Thoracic aorta (tissue), 2 donors: ENCODE results near the gene STRIP2. TPM values are rescaled to one million over a fixed set of nuclear protein-coding genes. Genes with fewer than 3 reads are reported as not detected.

ENCODE experiments used
- ATAC-seq: fragments of 150-250 bp; one replicate; pipeline ENCODE4 v1.8.0; 2017; ENCODE audit warnings: low read depth; ENCODE audit not compliant: insufficient number of reproducible peaks, low FRiP score
- DNase-seq: peaks from one replicate; pipeline ENCODE4 v3.0.0-alpha.2; 2020; ENCODE audit warnings: low spot score
- H3K27ac ChIP-seq, 2 donors: fragments of 200-600 bp; sonication (generic); 1 replicate in 1 of 2; 2 replicates in 1 of 2; pipeline ENCODE4 v1.5.1; 2016; ENCODE audit warnings: mild to moderate bottlenecking in 2 of 2, moderate library complexity in 2 of 2
- H3K27me3 ChIP-seq: fragments of 200-600 bp; sonication (generic); replicated peaks from 2 replicates; pipeline ENCODE4 v1.6.0; 2016; ENCODE audit warnings: mild to moderate bottlenecking; ENCODE audit not compliant: insufficient read depth
- H3K36me3 ChIP-seq: fragments of 200-600 bp; sonication (generic); one replicate; pipeline ENCODE4 v1.5.1; 2016
- H3K4me1 ChIP-seq, 2 donors: fragments of 200-600 bp; sonication (generic); 1 replicate in 1 of 2; 2 replicates in 1 of 2; pipeline versions ENCODE4 v1.5.1 to v1.6.0; 2016; ENCODE audit warnings: low read depth in 2 of 2, mild to moderate bottlenecking in 1 of 2; ENCODE audit not compliant: control insufficient read depth in 1 of 2
- H3K4me3 ChIP-seq: fragments of 200-600 bp; sonication (generic); 2 replicates; pipeline ENCODE4 v1.5.1; 2016; ENCODE audit warnings: mild to moderate bottlenecking
- H3K9me3 ChIP-seq: fragments of 200-600 bp; sonication (generic); 2 replicates; pipeline ENCODE4 v1.5.1; 2016
- CTCF ChIP-seq: fragments of 200-600 bp; sonication (generic); IDR thresholded peaks from one replicate; pipeline ENCODE4 v1.5.1; 2019; ENCODE audit warnings: antibody characterized with exemption
- total RNA-seq, 2 donors: library from RNA; depleted of rRNA; stranded (reverse); fragments of >200 nt; gene quantifications; one replicate each; pipeline versions ENCODE4 v1.1.0 to v1.2.3, GENCODE V29; 2016

Gene STRIP2
- total RNA-seq, 2 donors from 2014 or later = 1.1 TPM; not detected in 1

- Histone ChIP-seq H3K4me3 (no peak overlapping the region), H3K36me3 (no peaks in the 10 kb centered on the region), H3K9me3 (no peaks in the 10 kb centered on the region), H3K4me1 (peaks cover 3 to 8% of the 10 kb centered on the region in 2 donors), H3K27me3 (no peaks in the 10 kb centered on the region), H3K27ac (no peak overlapping the region)
- no peak for TF ChIP-seq CTCF
- no peak for ATAC-seq
- no peak for DNase-seq
Measured at GRCh38 chr7:129499999-129500398, 65.8 kb downstream of the STRIP2 start.

GRCh38 chr7:129501760-129502707 lies 67.8 kb downstream of the STRIP2 start, which contains the start of gene SMKR1:
SMKR1 (plus strand) TSS chr7:129502531; CDS start chr7:129502825, 294 bp downstream.
- TF ChIP-seq CTCF = no peak
- Histone ChIP-seq H3K27ac (no peak within 1 kb of the TSS), H3K9me3 (no peaks in the 10 kb centered on the region), H3K27me3 (no peaks in the 10 kb centered on the region), H3K4me3 (peak within 1 kb of the TSS; percentile 77), H3K36me3 (no peaks in the 10 kb centered on the region), H3K4me1 (peaks cover 3 to 8% of the 10 kb centered on the region in 2 donors)
- no peak for DNase-seq
- no peak for ATAC-seq

GRCh38 chr7:129502708-129503685 lies 68.8 kb downstream of the STRIP2 start:
- H3K27me3 ChIP-seq = no peaks in the 10 kb centered on the region
- ATAC-seq (no peak), DNase-seq (no peak)
- H3K36me3 ChIP-seq = no peaks in the 10 kb centered on the region
- peaks cover 3 to 8% of the 10 kb centered on the region in 2 donors for H3K4me1 ChIP-seq
- no peaks in the 10 kb centered on the region for H3K9me3 ChIP-seq
- TF ChIP-seq CTCF = no peak
- peak overlapping the region; percentile 77 for H3K4me3 ChIP-seq
- no peak overlapping the region for H3K27ac ChIP-seq

GRCh38 chr7:129503725-129504124 lies 69.5 kb downstream of the STRIP2 start:
- no peak for TF ChIP-seq CTCF

More at GRCh38 chr7:129503725-129504124, 69.5 kb downstream of the STRIP2 start:
- Histone ChIP-seq H3K4me1 (peaks cover 3 to 8% of the 10 kb centered on the region in 2 donors), H3K4me3 (no peak overlapping the region), H3K36me3 (no peaks in the 10 kb centered on the region), H3K27me3 (no peaks in the 10 kb centered on the region), H3K9me3 (no peaks in the 10 kb centered on the region), H3K27ac (no peak overlapping the region)
- no peak for ATAC-seq
- DNase-seq = no peak
